Epithelial cell of esophagus (primary cell): ENCODE results near the gene UBE2H.
"Not testable (repeated sequence)": the region's sequence is repeated elsewhere in the genome, so short reads cannot be mapped to it uniquely, and the experiment has no call there.

Experiments used
- DNase-seq: peaks from one replicate; pipeline ENCODE4 v3.0.0; 2010; ENCODE audit warnings: low read depth
- H3K4me3 ChIP-seq: 2 replicates; pipeline ENCODE4 v1.5.1; 2011; ENCODE audit warnings: mild to moderate bottlenecking, low read length, control low read depth
- CTCF ChIP-seq: IDR thresholded peaks from 2 replicates; pipeline ENCODE4 v1.5.1; 2011; ENCODE audit warnings: low read depth, mild to moderate bottlenecking, low read length, control low read depth, inconsistent platforms; ENCODE audit not compliant: insufficient read depth; ENCODE audit errors: missing control alignments

UBE2H gene

GRCh38 chr7:129864042-129864441 lies 88.7 kb downstream of the UBE2H start:
- no peak for TF ChIP-seq CTCF
- no peak for DNase-seq
- no peak overlapping the region for H3K4me3 ChIP-seq

GRCh38 chr7:129862682-129863081 lies 90.1 kb downstream of the UBE2H start:
- no peak for TF ChIP-seq CTCF
- H3K4me3 ChIP-seq = no peak overlapping the region

GRCh38 chr7:129860784-129861183 lies 92.0 kb downstream of the UBE2H start:
- DNase-seq, H3K4me3 ChIP-seq: not testable (repeated sequence)

More at GRCh38 chr7:129862682-129863081, 90.1 kb downstream of the UBE2H start:
- DNase-seq = no peak

GRCh38 chr7:129859183-129859582 lies 93.6 kb downstream of the UBE2H start:
- no peak for TF ChIP-seq CTCF
- H3K4me3 ChIP-seq = no peak overlapping the region
- no peak for DNase-seq

GRCh38 chr7:129858490-129858889 lies 94.3 kb downstream of the UBE2H start:
- no peak for TF ChIP-seq CTCF
- DNase-seq = no peak
- no peak overlapping the region for H3K4me3 ChIP-seq

- TF ChIP-seq CTCF = no peak
- DNase-seq = no peak
Measured at GRCh38 chr7:129857313-129857712, 95.4 kb downstream of the UBE2H start.

GRCh38 chr7:129855935-129856717 lies 96.6 kb downstream of the UBE2H start:
- no peak for DNase-seq
- TF ChIP-seq CTCF = no peak
- no peak overlapping the region for H3K4me3 ChIP-seq

More at GRCh38 chr7:129857313-129857712, 95.4 kb downstream of the UBE2H start:
- H3K4me3 ChIP-seq = no peak overlapping the region
